ENCODE data around the gene ZNF599. TPM values are rescaled to one million over a fixed set of nuclear protein-coding genes. Genes with fewer than 3 reads are reported as not detected.

The ZNF599 gene
- 10 to 100 TPM in 3 of 7 donors, 1 to 10 TPM in 4; 8.4 to 10.4 (median 10.0) TPM for total RNA-seq
- polyA plus RNA-seq = 1 to 10 TPM; 6.0 to 9.2 TPM
- long read RNA-seq, donor 1, transcript ZNF599-203 (3 exons, 948 nt) = major isoform, 5 of 14 reads
- long read RNA-seq, donor 1, partial matches to known transcripts = 0 of 14 reads
- long read RNA-seq, donor 1, other reads (novel, unspliced or antisense) = 6 of 14 reads
- long read RNA-seq, donor 2, partial matches to known transcripts = 0 of 2 reads
- long read RNA-seq, donor 2, other reads (novel, unspliced or antisense) = 0 of 2 reads
- long read RNA-seq, donor 3, partial matches to known transcripts = 0 of 10 reads
- long read RNA-seq, donor 3, other reads (novel, unspliced or antisense) = 2 of 10 reads

DNA sequence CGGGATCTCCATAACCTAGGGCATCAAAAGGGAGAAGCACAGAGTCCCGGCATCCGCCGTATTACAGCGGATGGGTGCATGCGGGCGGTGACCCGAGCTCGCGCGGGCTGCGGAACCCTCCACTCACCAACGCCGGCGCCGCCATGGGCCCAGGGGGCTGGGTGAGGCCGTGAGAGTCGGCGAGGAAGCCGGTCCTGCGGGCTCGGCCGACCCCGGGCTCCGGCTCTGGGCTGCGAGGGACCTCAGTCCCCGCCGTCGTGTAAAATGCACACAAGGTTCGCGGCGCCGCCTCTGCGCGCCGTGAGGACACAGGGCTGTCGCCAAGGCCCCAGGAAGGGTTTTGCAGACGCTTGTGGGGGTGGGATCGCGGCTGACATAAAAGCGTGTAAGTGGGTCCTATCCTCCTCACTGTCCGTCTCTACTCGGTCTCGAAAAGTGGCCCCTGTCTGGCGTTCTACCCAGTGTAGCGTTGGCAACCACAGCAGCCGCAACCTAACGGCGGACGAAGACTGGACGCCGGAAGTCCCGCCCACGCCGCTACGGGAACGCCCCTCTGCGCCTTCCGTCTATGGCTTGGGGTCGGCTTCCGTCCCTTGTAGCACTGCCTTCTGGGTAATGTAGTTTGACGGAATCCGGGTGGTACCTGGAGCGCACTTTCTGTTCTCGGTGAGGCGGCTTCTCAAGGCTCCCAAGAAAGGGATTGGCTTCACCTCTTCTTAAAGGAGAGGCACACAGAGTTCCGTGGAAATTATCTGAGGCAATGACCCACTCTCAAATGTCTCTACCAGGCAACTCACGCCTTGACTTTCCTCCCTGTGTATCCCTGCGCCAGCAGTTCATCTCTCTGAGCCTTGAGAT lies at the start of gene ZNF599:
Gene ZNF599 (minus strand): TSS at position 519 of the 858 bp plus-strand sequence. CDS start 374 bp downstream, at position 145.
- TF ChIP-seq EP300 (IDR thresholded peaks at IDR 0.05) = no peak
- peak; percentile 67 for TF ChIP-seq POLR2A (IDR thresholded peaks at IDR 0.05)
- TF ChIP-seq, protein P1, sequence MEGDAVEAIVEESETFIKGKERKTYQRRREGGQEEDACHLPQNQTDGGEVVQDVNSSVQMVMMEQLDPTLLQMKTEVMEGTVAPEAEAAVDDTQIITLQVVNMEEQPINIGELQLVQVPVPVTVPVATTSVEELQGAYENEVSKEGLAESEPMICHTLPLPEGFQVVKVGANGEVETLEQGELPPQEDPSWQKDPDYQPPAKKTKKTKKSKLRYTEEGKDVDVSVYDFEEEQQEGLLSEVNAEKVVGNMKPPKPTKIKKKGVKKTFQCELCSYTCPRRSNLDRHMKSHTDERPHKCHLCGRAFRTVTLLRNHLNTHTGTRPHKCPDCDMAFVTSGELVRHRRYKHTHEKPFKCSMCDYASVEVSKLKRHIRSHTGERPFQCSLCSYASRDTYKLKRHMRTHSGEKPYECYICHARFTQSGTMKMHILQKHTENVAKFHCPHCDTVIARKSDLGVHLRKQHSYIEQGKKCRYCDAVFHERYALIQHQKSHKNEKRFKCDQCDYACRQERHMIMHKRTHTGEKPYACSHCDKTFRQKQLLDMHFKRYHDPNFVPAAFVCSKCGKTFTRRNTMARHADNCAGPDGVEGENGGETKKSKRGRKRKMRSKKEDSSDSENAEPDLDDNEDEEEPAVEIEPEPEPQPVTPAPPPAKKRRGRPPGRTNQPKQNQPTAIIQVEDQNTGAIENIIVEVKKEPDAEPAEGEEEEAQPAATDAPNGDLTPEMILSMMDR (IDR thresholded peaks at IDR 0.05) = no peak
- H3K4me3 ChIP-seq = peak within 1 kb of the TSS; percentile 70
- no peaks in the 10 kb centered on the region for H3K27me3 ChIP-seq
- 3% methylated on average over 61 to 69 of the region's 69 CpGs for WGBS, 3 donors
- H3K36me3 ChIP-seq = no peaks in the 10 kb centered on the region
- intact Hi-C loops (cut with DNase I) = no loop called here
- H3K27ac ChIP-seq = peak within 1 kb of the TSS; percentile 57 to 65
- H3K4me1 ChIP-seq (ENCODE audit: insufficient read depth) = peaks cover 5% of the 10 kb centered on the region
- DNase-seq = peak; percentile 87 to 95 (median 92)
- no peaks in the 10 kb centered on the region for H3K9me3 ChIP-seq

DNA sequence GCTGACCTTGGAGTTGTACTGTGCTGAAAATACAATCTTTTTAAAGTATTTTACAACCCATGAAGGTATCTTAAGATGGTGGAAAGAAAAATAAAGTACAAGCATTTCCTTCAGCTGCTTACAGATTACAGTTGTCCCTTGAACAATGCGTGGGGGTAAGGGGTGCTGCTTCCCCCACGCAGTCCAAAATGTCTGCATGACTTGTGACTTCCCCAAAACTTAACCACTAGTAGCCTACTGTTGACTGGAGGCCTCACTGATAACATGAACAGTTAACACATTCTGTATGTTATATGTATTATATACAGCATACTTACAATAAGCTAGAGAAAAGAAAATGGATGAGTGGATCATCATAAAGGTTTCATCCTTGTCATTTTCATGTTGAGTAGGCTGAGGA lies 45.3 kb upstream of the ZNF599 start:
- H3K27me3 ChIP-seq = no peaks in the 10 kb centered on the region
- no peaks in the 10 kb centered on the region for H3K4me1 ChIP-seq (ENCODE audit: insufficient read depth)
- intact Hi-C loops (cut with DNase I) = no loop called here
- no peaks in the 10 kb centered on the region for H3K9me3 ChIP-seq
- TF ChIP-seq EP300 (IDR thresholded peaks at IDR 0.05) = no peak
- TF ChIP-seq, protein P1 (IDR thresholded peaks at IDR 0.05) = no peak
- no peak for TF ChIP-seq POLR2A (IDR thresholded peaks at IDR 0.05)
- 2 to 9% (median 5%) methylated on average over 2 of the region's 2 CpGs for WGBS, 3 donors
- H3K27ac ChIP-seq = no peak overlapping the region
- DNase-seq = no peak
- H3K36me3 ChIP-seq = no peaks in the 10 kb centered on the region
- no peak overlapping the region for H3K4me3 ChIP-seq

DNA sequence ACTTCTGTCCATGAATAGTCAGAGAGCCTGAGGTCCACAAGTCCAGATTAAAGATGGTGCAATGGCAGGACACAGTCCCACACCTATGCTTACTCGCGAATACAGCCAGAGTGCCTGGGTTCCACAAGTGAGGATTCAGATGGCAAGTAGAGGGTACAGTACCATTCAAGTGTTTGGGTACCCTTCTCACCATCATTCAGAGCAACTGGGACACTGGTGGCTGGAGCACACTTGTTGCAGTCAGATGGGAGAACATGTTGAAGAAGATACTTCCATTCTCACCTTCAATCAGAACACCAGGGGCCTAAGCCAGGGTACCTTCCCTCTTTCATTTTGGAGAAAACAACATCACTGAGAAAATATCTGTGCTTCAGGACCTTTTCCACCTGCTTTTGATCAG lies 43.7 kb upstream of the ZNF599 start:
- Histone ChIP-seq H3K27ac (no peak overlapping the region), H3K4me1 (ENCODE audit: insufficient read depth) (no peaks in the 10 kb centered on the region), H3K9me3 (no peaks in the 10 kb centered on the region), H3K36me3 (no peaks in the 10 kb centered on the region), H3K27me3 (no peaks in the 10 kb centered on the region), H3K4me3 (no peak overlapping the region)
- intact Hi-C loops (cut with DNase I) = no loop called here
- TF ChIP-seq, protein P1 (IDR thresholded peaks at IDR 0.05) = no peak
- TF ChIP-seq POLR2A (IDR thresholded peaks at IDR 0.05) = no peak
- TF ChIP-seq EP300 (IDR thresholded peaks at IDR 0.05) = no peak
- DNase-seq = no peak
- 86 to 96% (median 89%) methylated on average over 2 of the region's 2 CpGs for WGBS, 3 donors

DNA sequence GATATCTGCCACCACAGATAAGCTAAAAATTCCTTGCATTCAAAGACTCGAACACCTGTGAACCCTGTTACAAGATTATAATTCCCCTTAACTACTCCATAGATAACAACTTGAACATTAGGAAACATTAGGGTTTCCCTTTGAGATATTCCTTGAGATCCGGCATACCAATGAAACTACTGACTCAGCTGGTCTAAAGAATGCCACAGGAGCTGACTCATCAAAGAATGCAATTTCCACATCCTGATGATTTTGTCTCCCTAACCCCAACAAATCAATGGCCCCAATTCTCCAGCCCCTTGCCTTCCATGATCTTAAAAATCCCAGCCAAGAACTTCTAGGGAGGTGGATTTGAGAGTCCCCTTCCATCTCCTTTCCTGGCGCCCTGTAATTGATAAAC lies 35.6 kb upstream of the ZNF599 start:
- Histone ChIP-seq H3K4me3 (no peak overlapping the region), H3K9me3 (peaks cover 0 to 4% of the 10 kb centered on the region in 2 donors), H3K27ac (no peak overlapping the region), H3K36me3 (no peaks in the 10 kb centered on the region), H3K4me1 (ENCODE audit: insufficient read depth) (no peaks in the 10 kb centered on the region), H3K27me3 (no peaks in the 10 kb centered on the region)
- intact Hi-C loops (cut with DNase I) = no loop called here
- WGBS, 3 donors = 65 to 82% (median 72%) methylated on average over 3 of the region's 3 CpGs
- TF ChIP-seq EP300 (IDR thresholded peaks at IDR 0.05) (no peak), POLR2A (IDR thresholded peaks at IDR 0.05) (no peak)
- TF ChIP-seq, protein P1 (IDR thresholded peaks at IDR 0.05) = no peak
- no peak for DNase-seq

Measured in ovary (tissue), 10 donors.